ENCODE results near the gene CALHM4. TPM values are rescaled to one million over a fixed set of nuclear protein-coding genes. Genes with fewer than 3 reads are reported as not detected.

Gene CALHM4
- total RNA-seq, 3 donors from 2014 or later (not counting 1 experiment from before 2014, with no cell fraction given): not detected

- Mint-ChIP-seq H3K9me3 (no peaks in the 10 kb centered on the region), H3K27me3 (ENCODE audit: low read depth in 2 of 2) (peaks cover 4 to 28% of the 10 kb centered on the region in 2 donors), H3K27ac (no peak overlapping the region), H3K36me3 (no peaks in the 10 kb centered on the region), H3K4me1 (no peaks in the 10 kb centered on the region), H3K4me3 (no peak overlapping the region)
- DNase-seq (no peak), ATAC-seq (no peak)
- H3K4me3 ChIP-seq (ENCODE audit: low read length): no peak overlapping the region
- H3K4me1 ChIP-seq (ENCODE audit: control insufficient read depth, insufficient read depth, low read length): no peaks in the 10 kb centered on the region
- H3K27me3 ChIP-seq (ENCODE audit: control insufficient read depth, insufficient read depth, low read length): no peaks in the 10 kb centered on the region
- H3K36me3 ChIP-seq (ENCODE audit: control insufficient read depth, insufficient read depth, low read length): no peaks in the 10 kb centered on the region
- no peaks in the 10 kb centered on the region for H3K9me3 ChIP-seq (ENCODE audit: control insufficient read depth, insufficient read depth, low read length)
- no peak overlapping the region for H3K27ac ChIP-seq (ENCODE audit: low read length)
- intact Hi-C loops (cut with micrococcal nuclease): no loop called here
- TF ChIP-seq CTCF (IDR thresholded peaks at IDR 0.05): no peak
Measured at GRCh38 chr6:116515141-116515540, 38.4 kb upstream of the CALHM4 start.

- no peak overlapping the region for H3K4me3 ChIP-seq (ENCODE audit: low read length)
- no peaks in the 10 kb centered on the region for H3K4me1 Mint-ChIP-seq
- no peaks in the 10 kb centered on the region for H3K9me3 ChIP-seq (ENCODE audit: control insufficient read depth, insufficient read depth, low read length)
- no peaks in the 10 kb centered on the region for H3K4me1 ChIP-seq (ENCODE audit: control insufficient read depth, insufficient read depth, low read length)
- H3K27ac Mint-ChIP-seq: no peak overlapping the region
- no peaks in the 10 kb centered on the region for H3K36me3 Mint-ChIP-seq
- intact Hi-C loops (cut with micrococcal nuclease): no loop called here
- no peaks in the 10 kb centered on the region for H3K27me3 ChIP-seq (ENCODE audit: control insufficient read depth, insufficient read depth, low read length)
- H3K27me3 Mint-ChIP-seq (ENCODE audit: low read depth in 2 of 2): peaks cover 4 to 21% of the 10 kb centered on the region in 2 donors
- ATAC-seq: no peak
- TF ChIP-seq CTCF (IDR thresholded peaks at IDR 0.05): no peak
- H3K27ac ChIP-seq (ENCODE audit: low read length): no peak overlapping the region
- WGBS (ENCODE audit: insufficient coverage): 88% methylated on average over 4 of the region's 4 CpGs
- no peak for DNase-seq
- no peaks in the 10 kb centered on the region for H3K36me3 ChIP-seq (ENCODE audit: control insufficient read depth, insufficient read depth, low read length)
- H3K4me3 Mint-ChIP-seq: no peak overlapping the region
- no peaks in the 10 kb centered on the region for H3K9me3 Mint-ChIP-seq
Measured at GRCh38 chr6:116518621-116519368, 34.8 kb upstream of the CALHM4 start.

- no peaks in the 10 kb centered on the region for H3K36me3 ChIP-seq (ENCODE audit: control insufficient read depth, insufficient read depth, low read length)
- no peaks in the 10 kb centered on the region for H3K27me3 ChIP-seq (ENCODE audit: control insufficient read depth, insufficient read depth, low read length)
- no peak overlapping the region for H3K27ac ChIP-seq (ENCODE audit: low read length)
- intact Hi-C loops (cut with micrococcal nuclease): no loop called here
- Mint-ChIP-seq H3K27me3 (ENCODE audit: low read depth in 2 of 2) (peaks cover 3 to 21% of the 10 kb centered on the region in 2 donors), H3K4me3 (no peak overlapping the region), H3K27ac (no peak overlapping the region), H3K9me3 (no peaks in the 10 kb centered on the region), H3K36me3 (no peaks in the 10 kb centered on the region), H3K4me1 (no peaks in the 10 kb centered on the region)
- no peaks in the 10 kb centered on the region for H3K4me1 ChIP-seq (ENCODE audit: control insufficient read depth, insufficient read depth, low read length)
- ATAC-seq (no peak), DNase-seq (no peak)
- H3K4me3 ChIP-seq (ENCODE audit: low read length): no peak overlapping the region
- 94% methylated on average over 2 of the region's 2 CpGs for WGBS (ENCODE audit: insufficient coverage)
- TF ChIP-seq CTCF (IDR thresholded peaks at IDR 0.05): no peak
- H3K9me3 ChIP-seq (ENCODE audit: control insufficient read depth, insufficient read depth, low read length): no peaks in the 10 kb centered on the region
Measured at GRCh38 chr6:116522896-116523295, 30.7 kb upstream of the CALHM4 start.

DNA sequence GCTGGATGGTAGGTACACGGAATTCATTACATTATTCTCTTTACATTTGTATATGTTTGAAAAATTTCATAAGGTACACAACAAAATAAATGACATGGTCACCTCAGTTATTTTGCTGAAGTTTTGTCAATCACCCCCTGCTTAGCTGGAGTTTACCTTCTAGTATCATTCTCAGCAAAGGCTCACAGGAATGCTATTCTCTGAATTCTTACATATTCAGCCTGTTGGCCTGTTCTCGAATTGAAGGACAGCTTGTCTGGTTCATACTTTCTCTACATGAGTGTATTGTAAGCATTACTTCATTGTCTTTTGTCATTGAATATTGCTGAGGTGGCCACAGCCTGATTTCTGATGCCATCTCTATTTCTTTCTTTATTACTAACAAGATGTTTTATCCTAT lies 29.3 kb upstream of the CALHM4 start:
- Histone ChIP-seq H3K27ac (ENCODE audit: low read length) (no peak overlapping the region), H3K36me3 (ENCODE audit: control insufficient read depth, insufficient read depth, low read length) (no peaks in the 10 kb centered on the region), H3K9me3 (ENCODE audit: control insufficient read depth, insufficient read depth, low read length) (no peaks in the 10 kb centered on the region), H3K4me3 (ENCODE audit: low read length) (no peak overlapping the region), H3K27me3 (ENCODE audit: control insufficient read depth, insufficient read depth, low read length) (no peaks in the 10 kb centered on the region), H3K4me1 (ENCODE audit: control insufficient read depth, insufficient read depth, low read length) (no peaks in the 10 kb centered on the region)
- ATAC-seq (no peak), DNase-seq (no peak)
- TF ChIP-seq CTCF (IDR thresholded peaks at IDR 0.05): no peak
- Mint-ChIP-seq H3K36me3 (no peaks in the 10 kb centered on the region), H3K27ac (no peak overlapping the region), H3K9me3 (no peaks in the 10 kb centered on the region), H3K4me1 (no peaks in the 10 kb centered on the region), H3K27me3 (ENCODE audit: low read depth in 2 of 2) (peaks cover 0 to 12% of the 10 kb centered on the region in 2 donors), H3K4me3 (no peak overlapping the region)
- intact Hi-C loops (cut with micrococcal nuclease): no loop called here
- 83% methylated on average over 1 of the region's 2 CpGs for WGBS (ENCODE audit: insufficient coverage)

Data from natural killer cell (primary cell).